Suppressor macrophage (primary cell): Measurements from ENCODE around the gene RS1.

ENCODE experiments used
- DNase-seq, 4 experiments: peaks; one replicate each; pipeline ENCODE4 v3.0.0-alpha.2; 2020 to 2022
- total RNA-seq, 17 experiments: gene quantifications; one replicate each; lab custom pipeline; 2026; ENCODE audit warnings: mixed read lengths in 6 of 17, inconsistent platforms in 3 of 17; lab: John Stamatoyannopoulos, UW

RS1 gene
- total RNA-seq: 0 to 1.2 (median 0) reads per million in 17 experiments

GRCh38 chrX:18672008-18672407 is at the start of gene RS1:
TSS of gene RS1 (minus strand) at chrX:18672108. CDS start at chrX:18672068, 40 bp downstream.
- no peak for DNase-seq

GRCh38 chrX:18719852-18720251 is 47.9 kb upstream of the RS1 start:
- DNase-seq: no peak

- DNase-seq: no peak
Measured at GRCh38 chrX:18714910-18715309, 43.0 kb upstream of the RS1 start.

DNA sequence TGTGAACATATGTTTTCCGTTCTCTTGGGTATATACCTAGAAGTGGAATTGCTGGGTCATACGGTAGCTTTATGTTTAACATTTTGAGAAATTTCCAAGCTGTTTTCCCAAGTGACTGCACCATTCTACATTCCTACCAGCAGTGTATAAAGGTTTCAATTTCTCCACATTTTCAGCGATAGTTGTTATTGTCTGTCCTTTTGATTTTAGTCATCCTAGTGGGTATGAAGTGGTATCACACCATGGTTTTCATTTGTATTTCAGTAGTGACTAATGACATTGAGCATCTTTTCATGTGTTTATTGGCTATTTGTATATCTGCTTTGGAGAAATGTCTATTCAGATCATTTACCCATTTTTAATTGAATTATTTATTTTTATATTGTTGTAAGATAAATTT is 37.9 kb upstream of the RS1 start:
- DNase-seq: no peak

DNA sequence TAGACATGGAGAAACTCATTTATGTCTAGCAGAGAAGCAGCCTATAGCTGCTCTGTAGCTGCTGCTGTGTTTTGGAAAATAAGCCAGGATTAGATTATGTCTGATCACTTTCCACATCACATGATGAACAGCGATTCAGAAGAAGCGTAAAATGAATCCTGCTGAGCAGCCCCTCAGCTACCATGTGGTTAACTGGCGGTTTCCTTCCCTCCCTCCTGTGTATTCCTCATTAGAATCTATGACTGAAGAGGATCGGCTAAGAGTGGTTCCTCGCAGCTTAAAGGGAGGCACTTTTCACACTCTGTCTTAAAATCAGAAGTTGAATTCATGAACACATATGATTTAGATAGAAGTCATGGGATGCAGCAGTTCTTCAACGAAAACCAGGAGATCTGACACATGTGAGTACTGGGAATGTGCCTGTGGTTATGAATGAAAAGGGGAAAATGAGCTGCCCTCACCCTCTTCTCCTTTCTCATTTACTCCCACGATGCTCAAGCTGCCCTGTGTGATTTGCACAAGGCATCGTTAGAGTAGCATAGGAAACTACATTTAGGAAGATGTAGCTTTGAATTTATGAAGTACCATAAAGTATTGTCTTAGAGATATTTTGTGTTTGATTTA is 35.6 kb upstream of the RS1 start, which contains the start of gene PPEF1:
PPEF1 (plus strand) TSS at position 220 of the 624 bp plus-strand sequence; CDS start at position 356, 136 bp downstream.
- peak; percentile 13 to 38 (median 24) for DNase-seq

GRCh38 chrX:18702362-18703195 is 30.7 kb upstream of the RS1 start:
- no peak for DNase-seq

DNA sequence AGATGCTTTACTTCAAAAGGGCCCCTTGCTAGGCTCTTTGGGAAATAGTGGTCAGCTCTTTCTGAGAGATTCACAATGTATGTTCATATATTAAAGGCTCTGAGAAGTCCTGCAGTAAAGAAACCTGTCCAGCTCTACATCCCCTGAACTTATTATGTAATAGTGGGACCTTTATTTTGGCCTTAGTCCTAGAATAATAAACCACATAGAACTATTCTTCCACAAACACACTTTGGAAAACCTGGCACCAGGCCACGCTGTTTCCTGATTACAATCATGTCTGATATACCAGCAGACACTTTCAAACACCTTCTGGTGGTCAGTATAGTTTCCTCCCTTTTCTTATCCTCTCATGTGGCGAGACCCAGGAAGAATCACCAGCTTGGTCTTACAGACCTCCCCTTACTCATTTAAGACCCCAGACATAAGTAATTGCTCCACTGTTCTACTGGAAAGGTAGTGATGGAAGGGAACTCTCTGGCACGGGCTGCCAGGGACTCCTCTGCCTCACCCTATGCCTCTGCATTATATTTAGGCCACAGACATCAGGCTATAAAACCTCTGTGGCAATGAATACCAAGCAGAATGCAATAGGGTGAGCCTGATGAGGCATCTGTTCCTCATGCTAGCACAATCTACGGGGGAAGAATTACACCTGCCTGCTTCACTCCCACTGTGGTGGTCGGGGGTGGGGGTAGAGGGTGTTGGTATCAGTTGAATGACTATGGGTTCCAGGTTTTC is 29.9 kb upstream of the RS1 start:
- no peak for DNase-seq

GRCh38 chrX:18698737-18699650 is 27.1 kb upstream of the RS1 start:
- no peak for DNase-seq

DNA sequence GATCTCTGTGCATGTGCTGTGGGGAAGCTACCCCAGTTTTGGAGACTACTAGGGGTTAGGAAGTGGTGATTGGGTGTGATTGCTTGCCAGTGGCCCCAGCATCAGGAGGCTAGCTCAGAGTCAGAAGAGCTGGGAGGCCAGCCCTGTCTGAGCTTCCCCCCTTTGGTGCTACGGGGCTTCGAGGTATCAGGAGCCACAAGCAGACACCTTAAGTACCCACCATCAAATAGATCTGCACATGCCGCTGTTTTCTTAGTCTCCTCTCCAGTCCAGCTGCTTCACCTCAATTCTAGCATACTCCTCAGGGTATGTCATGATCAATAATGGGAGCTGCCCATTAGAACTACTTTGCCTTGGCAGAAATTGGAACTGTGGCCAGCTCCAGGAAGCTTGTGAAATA is 24.7 kb upstream of the RS1 start:
- DNase-seq: no peak

- DNase-seq: no peak
Measured at GRCh38 chrX:18692541-18692940, 20.6 kb upstream of the RS1 start.

DNA sequence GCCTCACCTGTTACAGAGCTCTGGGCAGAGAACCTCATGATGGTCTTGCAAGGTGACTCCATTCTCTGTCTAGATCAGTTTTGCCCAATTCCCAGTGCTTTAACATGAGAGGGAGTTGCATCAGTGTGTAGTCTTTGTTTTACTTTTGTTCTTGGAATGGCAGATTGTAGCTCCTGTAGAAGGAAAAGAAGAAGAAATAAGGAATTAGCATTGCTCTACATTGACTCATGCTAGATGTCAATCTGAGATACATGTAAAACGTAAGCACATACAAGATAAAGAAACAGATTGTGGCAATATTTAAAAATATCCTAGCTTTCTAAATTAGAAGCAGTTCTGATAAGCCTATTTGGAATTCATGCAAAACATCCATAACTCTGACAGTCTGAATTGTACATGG is 19.5 kb upstream of the RS1 start:
- DNase-seq: no peak

- DNase-seq: peak in 3 of 4 experiments; percentile 13 to 42 (median 42)
Measured at GRCh38 chrX:18687856-18688495, 16.1 kb upstream of the RS1 start.

DNA sequence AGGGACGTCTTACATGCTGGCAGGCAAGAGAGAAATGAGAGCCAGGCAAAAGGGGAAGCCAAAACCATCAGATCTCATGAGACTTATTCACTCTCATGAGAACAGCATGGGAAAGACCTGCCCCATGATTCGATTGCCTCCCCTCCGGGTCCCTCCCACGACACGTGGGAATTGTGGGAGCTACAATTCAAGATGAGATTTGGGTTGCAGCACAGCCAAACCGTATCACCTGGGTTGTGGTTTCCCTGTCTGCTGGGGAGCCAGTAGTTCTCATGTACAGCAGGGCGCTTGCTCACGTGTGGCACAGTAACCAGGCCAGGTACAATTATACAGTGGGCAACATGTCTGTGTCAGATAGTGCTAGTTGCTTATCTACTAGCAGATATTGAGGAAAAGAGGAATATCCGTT is 11.1 kb upstream of the RS1 start:
- peak; percentile 15 to 52 (median 48) for DNase-seq

DNA sequence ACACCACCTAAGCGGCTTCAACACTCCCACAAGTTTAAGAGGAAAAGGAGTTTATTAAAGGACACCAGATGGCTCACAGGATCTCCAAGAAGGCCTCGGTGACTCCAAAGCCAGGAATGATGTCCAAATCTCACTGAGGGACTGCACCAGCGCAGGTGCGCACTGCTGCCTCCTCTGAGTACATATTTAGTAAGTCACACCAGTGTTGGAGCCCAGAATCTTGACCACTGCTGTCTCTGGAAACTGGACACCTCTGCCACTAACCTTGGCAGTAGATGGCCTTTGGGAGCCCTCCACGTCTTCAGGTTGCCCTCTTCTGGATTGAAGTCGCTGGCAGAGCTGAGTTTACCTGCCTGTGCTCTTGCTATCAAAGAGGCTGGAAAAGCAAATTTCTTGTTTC is 10.1 kb upstream of the RS1 start:
- no peak for DNase-seq

DNA sequence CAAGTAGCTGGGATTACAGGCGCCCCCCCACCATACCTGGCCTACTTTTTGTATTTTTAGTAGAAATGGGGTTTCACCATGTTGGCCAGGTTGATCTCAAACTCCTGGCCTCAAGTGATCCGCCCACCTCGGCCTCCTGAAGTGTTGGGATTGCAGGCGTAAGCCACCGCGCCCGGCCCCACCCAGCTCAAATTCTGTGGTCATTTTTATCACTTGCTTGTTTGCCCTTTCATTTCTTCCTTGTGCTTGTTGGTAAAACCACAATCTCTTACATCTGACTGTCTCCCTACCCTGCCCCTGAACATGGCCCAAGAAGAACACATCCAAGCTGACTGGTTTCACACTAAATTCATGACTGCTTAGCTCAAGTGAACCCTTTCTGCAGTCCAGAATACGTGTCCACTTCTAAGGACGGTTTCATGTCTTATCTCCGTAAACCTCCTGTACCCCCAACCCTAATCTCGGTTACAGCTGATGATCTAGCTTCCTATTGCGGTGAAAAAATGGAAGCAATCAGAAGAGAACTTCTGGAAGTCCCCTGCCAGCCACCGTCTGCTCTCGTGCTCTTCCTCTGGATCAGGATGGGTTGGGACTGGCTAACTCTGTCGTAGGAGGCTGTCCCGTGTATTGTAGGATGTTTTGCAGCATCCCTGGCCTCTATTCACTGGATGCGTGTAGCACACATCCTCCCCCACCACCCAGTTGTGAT is 5.4 kb upstream of the RS1 start:
- peak; percentile 1 to 50 (median 32) for DNase-seq

DNA sequence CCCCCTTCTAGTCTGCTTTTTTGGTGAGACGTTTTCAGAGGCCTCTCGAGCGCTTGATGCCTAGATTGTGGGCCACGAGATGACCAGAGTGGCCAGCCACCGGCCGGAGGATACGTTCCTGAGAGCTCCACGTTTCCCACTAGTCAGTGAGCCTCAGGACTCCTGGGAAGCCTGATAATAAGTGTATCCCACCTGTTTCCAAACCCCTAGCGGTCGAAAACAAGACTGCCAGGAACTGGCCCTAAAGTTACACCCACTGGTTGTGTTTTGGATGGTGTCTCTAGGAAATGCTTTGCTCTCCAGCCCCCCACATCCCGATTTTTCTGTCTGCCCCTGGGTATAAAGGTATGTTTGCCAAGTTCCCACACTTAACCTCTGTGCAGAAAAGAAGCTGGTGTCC is 4.6 kb upstream of the RS1 start:
- DNase-seq: no peak

DNA sequence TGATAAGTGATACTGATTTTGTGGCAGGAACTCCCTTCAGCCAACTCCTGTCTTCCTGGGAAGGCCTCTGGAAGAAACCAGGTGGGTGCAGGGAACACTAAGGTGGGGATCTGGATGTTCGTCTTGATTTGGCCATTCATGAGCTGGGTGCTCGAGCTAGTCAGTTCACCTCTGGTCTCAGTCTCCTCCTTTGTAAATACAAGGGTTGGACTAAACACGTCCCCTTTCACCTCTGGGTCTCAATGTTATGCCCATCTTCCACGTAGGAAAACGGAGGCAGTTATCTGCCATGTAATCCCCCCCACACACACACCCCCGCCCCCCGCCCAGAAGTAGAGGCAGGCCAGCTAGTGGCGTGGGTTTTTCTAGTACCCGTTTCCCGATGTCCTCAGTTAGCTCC is 4.1 kb upstream of the RS1 start:
- no peak for DNase-seq

DNA sequence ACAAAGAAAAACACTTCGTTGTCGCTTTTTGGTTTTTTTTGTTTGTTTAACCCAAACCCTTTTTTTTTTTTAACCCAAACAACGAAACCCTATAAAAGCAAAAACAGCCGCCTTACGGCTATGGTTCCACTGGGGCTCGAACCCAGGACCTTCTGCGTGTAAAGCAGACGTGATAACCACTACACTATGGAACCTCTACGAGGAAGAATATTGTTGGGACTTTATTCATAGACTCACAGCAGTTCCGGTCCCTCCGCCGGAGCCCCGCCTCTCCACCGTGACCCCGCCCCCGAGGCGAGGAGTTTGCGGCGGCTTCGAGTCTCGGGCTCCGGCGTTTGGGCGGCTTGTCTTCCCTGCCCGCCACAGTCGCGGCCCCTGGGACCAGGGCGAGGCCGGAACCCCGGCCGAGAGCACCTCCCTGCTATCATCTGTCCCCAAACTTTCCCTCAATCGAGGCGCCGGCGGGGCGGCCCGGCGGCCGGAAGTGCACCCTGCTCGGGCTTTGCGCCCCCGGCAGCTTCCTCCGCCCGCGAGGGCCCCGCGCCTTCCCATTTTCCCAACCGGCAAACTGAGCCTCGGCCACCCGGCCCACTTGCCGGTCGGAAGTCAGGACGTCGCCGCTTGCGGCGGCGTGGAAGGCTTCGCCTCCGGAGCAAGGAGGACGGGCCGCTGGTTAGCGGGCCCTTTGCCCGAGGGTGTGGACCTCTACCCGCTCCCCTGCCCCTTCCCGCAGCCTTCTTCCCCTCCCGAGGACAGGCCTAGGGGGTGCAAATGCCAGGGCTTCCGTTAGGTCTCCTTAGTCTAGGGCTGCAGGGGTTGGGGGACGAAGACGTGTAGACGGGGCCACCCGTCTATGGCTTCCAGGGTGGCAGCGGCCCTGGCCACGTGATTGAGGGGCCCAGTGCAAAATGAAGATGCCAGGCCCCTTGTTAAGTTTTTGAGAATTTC is 3.2 kb upstream of the RS1 start:
- peak; percentile 85 to 91 (median 88) for DNase-seq

GRCh38 chrX:18674417-18674787 is 2.5 kb upstream of the RS1 start:
- DNase-seq: no peak
